GM21717 (cell line): ENCODE measurements around the gene MRPL21.

ENCODE experiments used
- ATAC-seq: cut with Tn5 transposase; IDR thresholded peaks from one replicate; pipeline ENCODE4 v1.9.1; 2021; ENCODE audit warnings: mild to moderate bottlenecking, moderate library complexity; ENCODE audit not compliant: unreplicated experiment

Gene MRPL21

DNA sequence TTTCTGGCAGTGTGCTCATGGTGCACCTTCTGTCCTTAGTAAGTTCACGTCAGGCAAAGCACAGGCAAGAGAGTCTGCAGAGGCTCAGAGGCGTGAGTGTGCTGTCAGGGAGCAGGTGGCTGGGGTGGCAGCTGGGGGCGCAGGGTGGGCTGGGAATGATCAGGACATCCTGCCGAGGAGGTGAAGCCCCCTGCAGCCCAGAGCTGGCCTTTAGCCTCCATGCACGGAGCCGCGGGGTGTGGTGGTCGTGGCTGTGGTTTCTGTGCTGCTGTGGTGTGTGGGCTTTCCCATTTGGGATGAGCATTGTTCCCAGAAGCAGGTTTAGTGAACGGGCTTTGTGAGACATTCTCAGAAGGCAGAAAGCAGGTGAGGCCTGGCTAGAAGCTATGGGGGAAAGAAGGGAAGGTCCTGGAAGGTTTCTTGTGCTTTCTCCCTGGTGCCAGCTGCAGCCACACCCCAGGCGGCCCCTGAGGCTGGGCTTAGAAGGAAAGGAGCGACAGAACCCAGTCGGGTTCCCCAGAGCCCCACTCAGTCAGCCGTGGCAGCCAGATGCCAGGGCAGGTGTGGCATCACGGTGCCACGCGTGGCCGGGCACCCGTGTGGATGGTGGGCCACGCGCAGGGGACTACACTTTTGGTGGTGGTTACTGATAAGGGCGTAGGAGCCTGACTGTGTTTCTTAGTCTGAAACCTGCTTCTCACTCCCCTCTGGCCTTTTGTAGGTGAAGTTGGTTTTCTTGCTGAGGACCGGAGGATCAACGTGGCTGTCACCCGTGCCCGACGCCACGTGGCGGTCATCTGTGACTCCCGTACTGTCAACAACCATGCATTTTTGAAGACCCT, 32.1 kb upstream of the MRPL21 start:
- no peak for ATAC-seq

DNA sequence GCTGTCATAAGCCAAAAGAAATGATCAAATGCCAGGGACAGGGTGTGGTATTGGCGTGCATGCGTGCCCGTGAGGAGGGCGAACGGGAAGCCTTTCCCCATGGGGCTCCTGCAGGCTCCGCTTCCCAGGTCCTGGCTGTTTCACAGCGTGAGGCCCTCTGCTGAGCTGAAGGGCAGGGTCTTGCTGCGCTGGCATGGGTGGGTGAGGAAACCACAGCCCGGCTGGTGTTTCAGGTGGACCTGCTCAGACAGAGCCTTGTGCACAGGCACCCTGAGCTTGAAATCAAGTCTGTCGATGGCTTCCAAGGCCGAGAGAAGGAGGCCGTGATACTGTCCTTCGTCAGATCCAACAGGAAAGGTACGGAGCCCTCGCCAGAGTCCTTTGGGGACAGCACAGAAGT, 31.4 kb upstream of the MRPL21 start:
- ATAC-seq, result no peak

DNA sequence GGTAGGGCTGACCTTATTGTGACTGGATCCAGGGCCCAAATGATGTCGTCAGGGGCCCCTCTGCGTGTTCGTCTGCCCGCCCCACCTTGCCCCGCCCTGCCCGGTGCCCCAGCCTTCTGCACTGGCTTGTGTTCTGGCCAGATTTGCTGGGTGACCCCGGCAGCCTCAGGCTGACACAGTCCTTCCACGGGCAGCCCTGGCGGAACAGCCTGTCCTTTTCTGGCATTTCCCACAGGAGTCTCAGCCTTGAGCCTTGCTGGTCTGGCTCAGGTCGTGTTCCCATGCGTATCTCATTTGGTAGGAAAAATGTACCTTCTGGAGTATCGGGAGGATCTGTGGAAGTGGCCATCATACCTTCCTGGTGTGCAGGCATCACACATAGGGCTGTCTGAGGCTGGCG, 31.0 kb upstream of the MRPL21 start:
- no peak for ATAC-seq

DNA sequence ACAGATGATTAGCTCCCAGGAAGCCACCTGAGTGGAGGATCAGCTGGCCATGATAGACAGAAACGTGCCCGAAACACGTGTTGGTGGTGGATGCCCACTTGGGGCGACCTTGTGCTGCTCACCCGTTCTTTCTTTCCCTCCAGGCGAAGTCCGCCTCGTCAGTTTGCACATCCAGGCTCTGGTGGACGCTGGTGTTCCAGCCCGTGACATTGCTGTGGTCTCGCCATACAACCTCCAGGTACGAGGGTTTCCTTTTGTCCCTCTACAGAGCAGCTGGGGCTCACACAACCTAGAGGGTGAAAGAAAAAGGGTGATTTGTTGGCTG, 30.7 kb upstream of the MRPL21 start:
- no peak for ATAC-seq

DNA sequence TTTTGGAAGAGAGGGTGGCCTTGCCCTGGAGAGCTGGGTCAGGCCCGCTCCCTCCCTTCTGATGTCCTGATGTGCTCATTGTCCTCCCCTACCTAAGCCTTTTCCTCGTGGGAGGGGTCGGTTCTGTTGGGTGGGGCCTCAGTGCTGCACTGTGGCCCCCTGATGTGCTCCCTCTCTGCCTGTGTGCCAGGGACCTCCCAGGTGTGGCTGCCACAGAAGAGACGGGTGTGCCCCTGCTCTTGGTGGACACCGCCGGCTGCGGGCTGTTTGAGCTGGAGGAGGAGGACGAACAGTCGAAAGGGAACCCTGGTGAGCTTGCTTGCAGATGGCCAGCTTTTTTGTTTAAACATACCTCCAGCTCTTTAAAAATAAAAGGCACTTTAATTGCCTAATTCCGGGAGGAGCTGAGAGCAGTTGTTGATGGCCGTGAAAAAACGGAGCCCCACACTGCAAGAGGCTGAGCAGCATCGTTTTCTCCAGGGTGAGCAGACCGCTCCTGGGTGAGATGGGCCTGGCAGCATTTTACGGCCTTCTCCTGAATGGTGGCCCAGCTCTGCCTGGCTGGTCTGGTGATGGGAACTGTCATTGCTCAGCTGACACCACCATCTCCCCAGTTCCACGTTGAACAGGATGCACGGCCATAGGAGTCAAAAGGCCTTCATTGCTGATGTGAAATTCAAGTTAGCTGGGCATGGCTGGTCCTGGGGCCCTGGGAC, 30.1 kb upstream of the MRPL21 start:
- ATAC-seq, result no peak

DNA sequence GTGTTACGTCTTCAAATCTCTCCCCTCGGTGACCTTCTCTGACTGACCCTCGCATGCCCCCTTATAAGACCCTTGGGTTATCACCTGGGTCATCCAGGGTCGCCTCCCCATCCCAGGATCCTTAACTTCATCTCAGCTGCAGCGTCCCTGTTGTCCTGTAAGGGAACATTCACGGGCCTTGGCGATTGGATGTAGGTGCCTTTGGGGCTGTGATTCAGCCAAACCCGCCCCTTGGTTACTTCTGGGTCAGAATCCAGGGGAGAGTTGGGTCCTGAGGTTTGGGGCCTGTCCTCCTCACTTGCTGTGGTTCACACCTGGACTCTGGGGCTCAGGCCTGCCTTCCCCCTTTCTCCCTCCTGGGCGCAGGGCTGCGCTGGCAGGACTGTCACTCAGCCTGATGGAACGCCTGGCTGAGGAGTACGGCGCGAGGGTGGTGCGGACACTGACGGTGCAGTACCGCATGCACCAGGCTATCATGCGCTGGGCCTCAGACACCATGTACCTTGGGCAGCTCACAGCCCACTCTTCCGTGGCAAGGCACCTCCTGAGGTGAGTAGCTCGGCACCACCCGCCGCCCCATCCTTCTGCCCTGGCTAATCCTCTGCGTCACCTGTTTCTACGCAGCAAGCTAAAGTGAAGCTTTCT, 29.4 kb upstream of the MRPL21 start:
- ATAC-seq, result no peak

DNA sequence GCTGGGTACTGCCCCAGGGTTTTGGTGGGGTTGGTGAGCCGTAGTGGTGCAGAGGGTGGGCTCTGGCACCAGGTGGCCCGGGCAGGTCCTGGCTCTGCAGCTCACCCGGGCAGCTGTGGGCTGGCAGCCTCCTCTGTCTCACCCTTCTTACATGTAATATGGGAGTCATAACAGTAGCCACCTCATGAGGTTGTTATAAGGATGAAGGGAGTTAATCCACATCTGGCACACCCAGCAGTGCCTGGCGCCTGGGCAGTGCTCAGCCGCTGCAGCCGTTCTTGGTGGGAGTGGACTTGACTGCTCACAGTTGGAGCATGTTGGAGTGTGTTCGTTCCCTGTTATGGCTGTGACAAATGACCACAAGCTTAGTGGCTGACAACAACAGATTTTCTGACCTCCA, 28.7 kb upstream of the MRPL21 start:
- no peak for ATAC-seq

DNA sequence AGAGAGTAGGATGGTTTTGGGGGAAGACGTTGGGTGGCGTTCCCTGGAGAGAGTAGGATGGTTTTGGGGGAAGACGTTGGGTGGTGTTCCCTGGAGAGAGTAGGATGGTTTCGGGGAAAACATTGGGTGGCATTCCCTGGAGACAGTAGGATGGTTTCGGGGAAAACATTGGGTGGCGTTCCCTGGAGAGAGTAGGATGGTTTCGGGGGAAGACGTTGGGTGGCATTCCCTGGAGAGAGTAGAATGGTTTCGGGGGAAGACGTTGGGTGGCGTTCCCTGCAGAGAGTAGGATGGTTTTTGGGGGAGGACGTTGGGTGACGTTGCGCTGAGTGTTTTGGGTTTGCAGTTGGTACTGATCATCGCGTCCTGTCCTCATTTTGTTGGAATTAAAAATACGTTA, 28.3 kb upstream of the MRPL21 start:
- no peak for ATAC-seq

DNA sequence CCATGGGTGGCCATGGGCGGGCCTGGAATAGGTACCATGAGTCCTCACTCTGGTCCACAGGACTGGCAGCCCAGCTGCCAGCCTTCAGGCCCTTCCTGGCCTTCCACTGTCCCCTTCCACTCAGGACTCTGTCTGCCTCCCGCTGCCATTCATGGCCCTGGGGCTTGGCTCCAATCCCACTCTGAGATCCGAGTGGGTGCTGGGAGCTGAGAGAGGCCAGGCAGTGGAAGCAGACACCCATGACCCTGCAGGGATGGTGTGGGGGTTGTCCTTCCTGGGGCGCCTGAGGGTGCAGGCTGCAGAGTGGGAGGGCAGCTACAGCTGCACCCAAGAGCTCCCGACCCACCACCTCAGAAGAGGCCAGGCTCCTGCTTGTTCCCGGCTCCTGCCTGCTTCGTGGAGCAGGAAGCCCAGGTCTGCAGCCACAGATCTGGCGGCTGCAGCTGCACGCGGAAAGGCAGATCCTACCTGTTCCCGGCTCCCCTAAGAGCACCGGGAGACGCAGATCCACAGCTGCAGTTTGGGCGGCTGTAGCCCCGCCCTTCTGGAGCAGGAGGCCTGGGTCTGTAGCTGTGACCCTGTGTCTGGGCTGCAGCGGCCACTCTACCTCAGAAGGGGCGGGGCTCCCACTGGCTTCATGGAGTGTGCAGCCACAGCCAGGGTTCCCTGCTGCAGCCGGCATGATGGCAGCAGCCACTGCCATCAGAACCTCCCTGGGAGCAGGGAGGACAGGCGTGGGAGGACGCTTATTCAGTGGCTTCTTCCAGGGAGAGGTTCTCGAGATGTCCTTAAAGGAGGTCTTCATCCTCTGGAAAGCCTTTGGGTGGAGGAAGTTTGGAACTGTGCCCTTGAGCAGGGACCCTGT, 27.6 kb upstream of the MRPL21 start:
- ATAC-seq, result no peak

DNA sequence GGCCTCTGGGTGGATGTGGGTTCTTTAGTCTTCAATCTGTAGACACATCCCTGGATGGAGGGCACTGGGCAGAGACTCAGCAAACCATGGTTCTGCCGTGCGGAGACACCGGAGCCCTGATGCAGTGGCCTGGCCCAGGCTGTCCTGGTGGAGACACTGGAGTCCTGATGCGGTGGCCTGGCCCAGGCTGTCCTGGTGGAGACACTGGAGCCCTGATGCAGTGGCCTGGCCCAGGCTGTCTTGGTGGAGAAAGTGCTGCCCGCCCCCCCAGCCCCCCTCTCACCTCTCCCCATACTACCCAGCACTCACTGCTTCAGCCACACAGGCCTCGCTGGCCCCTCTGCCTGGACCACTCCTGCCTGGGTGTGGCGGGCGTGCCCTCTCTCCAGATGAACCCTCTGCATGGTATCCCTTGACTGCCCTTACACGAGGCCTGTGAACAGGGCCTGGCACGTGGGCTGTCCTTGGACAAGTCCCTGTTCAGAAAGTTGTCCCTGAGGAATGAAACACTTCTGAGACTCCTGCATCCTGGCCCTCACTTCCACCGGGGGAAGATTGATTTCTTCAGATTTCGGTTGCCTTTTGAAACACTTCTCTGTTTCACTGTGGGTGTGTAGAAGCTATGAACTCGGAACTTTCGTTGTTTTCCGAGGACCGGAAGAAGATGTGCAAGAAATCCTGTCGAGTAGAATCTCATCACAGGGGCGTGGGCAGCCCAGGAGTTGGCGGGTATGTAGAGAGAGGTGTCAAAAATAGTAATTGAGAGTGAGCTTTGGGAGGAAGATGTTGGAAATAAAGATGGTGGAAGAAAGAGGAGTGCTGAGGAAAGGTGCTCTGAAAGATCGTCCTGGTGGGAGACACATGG, 26.3 kb upstream of the MRPL21 start:
- no peak for ATAC-seq

DNA sequence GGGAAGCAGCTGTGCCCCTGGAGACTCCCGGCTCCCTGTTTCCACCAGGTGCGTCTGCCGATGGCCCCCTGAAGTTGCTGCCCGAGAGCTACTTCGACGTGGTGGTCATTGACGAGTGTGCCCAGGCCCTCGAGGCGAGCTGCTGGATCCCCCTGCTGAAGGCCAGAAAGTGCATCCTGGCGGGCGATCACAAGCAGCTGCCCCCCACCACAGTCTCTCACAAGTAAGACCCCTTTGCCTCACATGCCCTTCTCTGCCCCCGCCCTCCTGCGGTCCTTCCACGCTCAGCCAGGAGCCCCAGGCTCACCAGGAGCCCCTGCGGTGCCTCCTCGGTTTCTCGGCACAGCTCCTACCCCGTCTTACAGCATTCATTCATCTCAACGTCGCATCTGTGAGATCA, 25.5 kb upstream of the MRPL21 start:
- ATAC-seq, result no peak

DNA sequence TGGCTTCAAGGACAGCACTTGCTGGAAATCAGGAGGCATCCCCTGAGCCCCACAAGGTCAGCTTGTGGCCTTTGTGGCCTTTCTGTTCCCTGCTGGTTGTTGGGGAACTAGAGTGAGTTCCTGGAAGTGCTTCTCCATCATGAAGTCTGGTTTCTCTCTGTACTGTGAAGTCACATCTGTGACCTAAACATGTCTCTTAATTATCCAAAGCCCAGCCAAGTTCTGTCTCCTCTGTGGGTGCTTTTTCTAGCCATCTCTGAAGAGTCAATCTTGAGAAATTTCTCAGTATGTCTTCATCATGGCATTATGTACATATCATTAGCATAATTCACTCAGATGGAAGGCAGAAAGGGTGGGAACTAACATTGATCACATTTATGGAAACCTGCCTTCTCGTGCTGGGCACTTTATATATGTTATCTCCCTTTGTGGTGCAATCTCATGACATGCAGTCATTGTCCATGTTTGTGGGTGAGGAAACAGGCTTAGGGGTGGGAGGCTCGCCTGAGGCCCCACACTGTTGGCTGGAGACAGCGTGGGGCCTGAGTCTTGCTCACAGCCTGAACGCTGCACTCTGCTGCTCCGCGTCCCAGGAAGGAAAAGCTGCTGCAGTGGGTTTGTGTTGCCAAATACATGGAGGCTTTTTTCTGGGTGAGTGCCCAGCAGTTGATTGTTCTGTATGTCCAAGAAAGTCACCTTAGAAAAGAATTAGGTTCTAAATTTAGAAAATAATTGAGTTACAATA, 24.7 kb upstream of the MRPL21 start:
- no peak for ATAC-seq

DNA sequence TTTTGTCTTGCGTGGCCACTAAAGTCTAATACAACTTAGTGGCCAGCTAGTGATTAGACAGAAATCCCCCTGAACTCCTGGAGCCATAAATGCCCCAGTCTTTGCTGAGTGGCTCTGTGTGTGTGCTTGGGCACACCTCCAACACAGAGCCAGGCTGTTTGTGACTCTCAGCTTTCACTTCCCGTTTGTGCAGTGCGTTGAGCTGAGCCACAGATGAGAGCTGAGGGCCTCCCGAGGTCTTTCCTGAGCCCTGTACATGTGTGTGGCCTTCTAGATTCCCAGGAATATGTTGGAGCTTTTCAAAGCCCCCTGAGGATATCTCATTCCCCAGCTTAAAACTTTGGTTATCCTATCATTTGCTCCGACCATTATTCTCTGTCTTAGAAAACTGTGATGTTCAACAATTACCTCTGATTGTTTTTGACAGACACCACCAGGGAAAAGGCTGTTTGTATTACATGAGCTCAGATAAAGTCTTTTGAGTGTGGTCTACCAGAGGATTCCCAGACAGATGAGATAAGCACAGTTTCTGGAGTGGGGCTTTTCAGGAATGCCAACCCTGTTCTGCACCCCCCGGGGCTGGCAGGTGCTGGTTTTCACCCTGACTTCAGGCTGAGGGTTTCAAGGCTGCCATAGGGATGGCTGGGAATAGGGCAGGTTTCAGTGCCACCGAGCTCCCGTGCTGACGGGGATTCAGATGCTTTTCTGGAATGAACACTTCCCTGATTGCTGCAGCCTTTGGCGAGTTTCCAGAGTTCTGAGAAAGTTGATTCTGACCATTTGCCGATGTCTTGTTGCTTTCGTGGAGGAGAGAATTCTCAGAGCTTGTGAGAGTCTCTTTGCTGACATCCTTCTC, 23.9 kb upstream of the MRPL21 start:
- ATAC-seq, result no peak

DNA sequence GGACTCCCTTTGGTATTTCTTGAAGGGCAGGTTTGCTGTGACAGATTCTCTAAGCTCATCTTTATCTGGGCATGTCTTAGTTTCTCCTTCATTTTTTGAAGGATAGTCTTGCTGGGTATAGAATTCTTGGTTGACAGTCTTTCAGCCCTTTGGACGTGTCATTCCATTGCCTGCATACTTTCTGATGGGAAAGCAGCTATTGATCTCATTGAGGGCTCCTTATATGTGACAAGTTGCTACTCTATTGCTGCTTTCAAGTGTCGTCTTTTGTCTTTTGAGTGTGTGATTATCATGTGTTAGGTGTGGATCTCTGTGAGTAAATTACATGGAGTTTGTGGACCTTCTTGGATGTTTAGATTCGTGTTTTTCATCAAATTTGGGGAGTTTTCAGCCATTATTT, 22.0 kb upstream of the MRPL21 start:
- ATAC-seq, result no peak

DNA sequence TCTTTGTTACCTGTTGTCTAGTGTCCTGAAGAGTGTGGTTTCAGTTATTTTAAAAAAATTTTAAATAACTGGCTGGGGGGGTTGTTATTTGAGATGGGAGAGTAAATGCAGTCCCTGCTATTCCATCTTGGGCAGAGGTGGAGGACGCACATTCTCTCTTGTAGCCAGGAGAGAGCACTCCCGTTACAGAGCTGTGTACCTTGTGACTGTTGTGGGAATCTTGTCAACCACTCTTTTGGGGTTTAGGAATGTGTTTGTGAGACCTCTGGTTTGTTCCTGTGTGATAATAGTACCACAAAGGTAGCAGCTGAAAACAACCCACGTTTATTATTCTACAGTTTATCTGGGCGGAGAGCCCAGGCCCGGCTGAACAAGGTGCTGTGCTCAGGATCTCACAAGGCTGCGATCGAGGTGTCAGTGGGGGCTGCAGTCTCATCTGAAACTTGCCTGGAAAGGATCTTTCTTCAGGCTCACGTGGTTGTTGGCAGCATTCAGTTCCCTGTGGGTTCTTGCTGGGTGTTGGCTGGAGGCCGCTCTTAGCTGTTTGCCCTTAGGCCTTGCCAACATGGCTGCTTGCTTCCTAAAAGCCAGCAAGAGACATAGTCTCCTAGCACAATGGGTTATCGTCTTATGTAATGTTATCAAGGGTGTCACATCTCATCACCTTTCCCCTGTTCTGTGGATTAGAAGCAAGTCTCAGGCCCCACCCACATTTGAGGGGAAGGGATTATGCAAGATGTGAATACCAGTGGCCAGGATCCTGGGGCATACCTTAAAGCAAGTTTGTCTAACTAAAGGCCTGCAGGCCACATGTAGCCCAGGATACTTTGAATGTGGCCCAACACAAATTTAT, 20.7 kb upstream of the MRPL21 start:
- ATAC-seq, result no peak

DNA sequence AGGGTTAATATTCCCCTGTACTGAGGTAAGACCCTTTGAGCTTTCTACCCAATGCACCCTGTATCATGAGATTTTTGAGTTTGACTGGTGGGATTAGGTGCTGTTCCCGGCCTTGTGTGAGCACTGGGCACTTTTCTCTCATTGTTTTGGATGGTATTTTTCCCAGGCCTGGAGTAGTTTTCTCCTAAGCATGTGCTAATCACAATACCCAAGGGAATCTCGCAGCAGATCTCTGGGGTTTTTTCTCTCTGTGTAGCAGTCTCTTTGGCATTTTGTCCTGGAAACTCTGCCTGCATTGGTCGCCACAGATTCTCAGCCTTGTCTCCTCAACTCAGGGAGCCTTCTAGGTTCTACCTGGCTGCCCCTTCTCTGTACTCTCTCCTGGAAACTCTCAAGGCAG, 20.0 kb upstream of the MRPL21 start:
- no peak for ATAC-seq

DNA sequence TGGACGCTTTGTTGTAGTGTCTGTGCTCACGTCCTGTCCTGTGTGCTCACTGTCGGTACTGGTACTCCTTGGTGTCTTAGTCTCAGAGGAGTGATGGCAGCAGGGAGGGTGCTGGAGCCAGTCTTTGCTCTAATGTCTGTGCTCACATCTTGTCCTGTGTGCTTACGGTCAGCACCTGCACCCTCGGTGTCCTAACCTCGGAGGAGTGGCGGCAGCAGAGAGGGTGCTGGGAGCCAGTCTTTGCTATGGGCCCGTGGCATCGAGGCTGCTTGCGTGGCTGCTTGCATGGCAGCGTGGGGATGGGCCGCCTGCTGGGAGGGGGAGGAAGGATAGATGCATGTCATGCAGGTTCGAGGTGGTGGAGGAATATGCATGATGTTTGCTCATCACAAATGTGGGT, 12.8 kb upstream of the MRPL21 start:
- no peak for ATAC-seq

DNA sequence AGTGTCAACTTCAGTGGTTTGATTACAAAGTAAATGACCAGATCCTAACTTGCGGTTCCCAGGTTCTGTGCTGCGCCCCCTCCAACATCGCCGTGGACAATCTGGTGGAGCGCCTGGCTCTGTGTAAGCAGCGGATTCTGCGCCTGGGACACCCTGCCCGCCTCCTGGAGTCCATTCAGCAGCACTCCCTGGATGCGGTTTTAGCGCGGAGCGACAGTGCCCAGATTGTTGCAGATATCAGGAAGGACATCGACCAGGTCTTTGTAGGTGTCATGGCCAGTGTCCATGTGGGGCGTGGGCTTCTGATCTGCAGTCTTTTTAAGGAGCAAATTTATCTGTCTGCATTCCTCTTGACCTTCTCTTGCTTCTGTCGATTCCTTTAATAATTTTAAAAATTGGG, 11.1 kb upstream of the MRPL21 start:
- ATAC-seq, result no peak
